GM10266 (cell line): ENCODE results near the gene PTCH1.

Source experiments
- DNase-seq: peaks from one replicate; pipeline ENCODE4 v3.0.0; 2012; ENCODE audit errors: extremely low spot score
- CTCF ChIP-seq: IDR thresholded peaks from 2 replicates; pipeline ENCODE4 v1.5.1; 2012; ENCODE audit warnings: mild to moderate bottlenecking, low read depth; ENCODE audit not compliant: control insufficient read depth, insufficient read depth; ENCODE audit errors: missing control alignments

Gene PTCH1

DNA sequence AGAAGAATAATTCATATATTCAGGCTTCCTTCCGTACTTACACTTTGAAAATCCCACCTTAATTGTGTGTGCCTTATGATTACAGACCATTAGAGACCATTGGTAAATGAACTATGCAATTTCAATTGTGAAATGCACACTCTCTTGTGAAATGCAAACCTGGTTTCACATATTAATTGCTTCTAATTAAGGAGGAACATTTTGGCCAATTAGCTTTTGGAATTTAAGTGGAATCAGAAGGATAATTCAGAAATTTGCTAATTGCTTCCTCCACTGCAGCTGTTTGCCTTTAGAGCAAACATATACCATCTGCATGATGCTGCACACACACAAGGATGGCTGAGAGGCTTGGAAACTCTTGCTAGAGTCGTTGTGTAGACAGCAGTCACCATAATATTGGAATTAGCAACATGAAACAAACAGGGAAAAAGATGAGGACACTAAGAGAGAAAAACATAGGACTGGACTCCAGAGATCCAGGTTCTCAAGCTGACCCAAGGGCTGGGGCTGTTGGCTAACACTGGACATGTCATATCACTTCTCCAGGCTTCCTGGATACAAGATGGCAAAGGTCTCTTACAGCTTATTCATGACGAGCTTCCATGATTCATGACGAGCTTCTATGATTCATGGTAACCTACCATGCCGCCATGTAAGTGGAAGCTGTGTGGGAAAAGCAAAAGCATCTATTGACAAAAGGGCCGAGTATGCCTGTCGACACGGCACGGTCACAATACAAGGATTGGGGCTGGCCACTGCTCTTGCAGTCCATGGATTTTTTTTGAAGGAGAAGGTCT, 78.0 kb downstream of the PTCH1 start:
- no peak for DNase-seq
- TF ChIP-seq CTCF: no peak

DNA sequence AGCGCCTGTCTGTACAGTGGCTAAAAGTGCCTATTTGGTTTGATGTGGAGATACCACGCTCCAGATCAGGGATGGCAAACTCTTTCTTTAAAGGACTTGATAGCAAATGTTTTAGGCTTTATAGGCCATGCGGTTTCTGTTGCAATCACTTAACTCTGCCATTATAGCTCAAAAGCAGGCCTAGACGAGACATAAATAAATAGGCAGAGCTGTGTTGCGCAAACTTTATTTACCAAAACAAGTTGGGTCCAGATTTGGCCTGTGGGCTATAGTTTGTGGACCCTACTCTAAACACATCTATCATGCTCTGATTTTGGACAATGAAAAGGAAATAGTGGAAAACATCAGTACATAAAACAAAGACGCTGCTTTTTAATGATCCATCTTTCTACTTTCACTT, 79.2 kb downstream of the PTCH1 start:
- TF ChIP-seq CTCF: no peak
- DNase-seq: no peak

DNA sequence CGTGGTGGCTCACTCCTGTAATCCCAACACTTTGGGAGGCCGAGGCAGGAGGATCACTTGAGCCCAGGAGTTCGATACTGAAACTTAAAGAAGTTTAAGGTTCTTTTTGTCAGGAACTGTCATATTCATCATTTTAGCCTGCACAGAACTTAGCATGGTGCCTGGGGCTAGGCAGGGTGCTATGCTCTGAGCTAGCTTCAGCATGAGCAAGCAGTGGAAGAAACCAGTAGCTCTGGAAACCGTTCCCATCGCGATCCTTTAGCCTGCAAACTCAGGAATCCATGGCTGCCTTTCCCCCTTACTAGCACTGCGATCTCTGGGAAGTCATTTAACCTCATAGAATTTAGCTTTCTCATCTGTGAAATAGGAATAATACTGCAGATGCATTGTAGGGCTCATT, 80.4 kb downstream of the PTCH1 start:
- no peak for TF ChIP-seq CTCF
- DNase-seq: no peak

DNA sequence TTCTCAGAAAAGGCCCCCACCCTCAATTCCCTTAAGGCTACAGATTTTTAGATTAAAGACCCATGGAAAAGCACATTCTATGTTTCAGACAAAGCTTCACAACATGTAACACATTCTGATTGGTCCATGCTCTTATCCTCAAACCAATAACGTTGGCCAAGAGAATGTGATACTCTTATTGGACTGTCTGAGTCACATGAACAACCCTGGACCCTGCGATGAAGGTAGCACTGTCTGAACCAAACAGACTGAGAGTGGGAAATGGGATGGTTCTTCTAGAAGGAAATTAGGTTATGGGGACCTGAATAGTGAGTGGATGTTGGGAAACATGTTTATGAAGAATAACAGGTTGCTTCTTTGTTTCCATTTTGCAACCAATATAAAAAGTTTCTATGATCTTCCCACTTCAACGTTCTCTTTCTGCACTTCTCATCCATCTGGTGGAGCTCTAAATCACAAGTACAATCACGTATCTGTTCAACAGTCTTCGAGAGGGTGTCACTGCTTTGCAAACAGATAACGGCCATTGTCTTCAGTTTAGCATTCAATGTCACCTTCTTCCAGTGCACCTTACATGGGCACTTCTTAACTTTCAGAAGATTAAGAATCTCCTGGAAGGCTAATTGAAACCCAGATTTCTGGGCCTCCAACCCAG, 81.6 kb downstream of the PTCH1 start:
- TF ChIP-seq CTCF: no peak

GRCh38 chr9:95434116-95435073, 82.4 kb downstream of the PTCH1 start:
- DNase-seq: no peak
- TF ChIP-seq CTCF: no peak

More for the DNA sequence above, 81.6 kb downstream of the PTCH1 start:
- DNase-seq: no peak

GRCh38 chr9:95433096-95433819, 83.5 kb downstream of the PTCH1 start:
- no peak for DNase-seq
- TF ChIP-seq CTCF: no peak
